Endothelial cell of umbilical vein (primary cell): ENCODE data around the gene DPM2. TPM values are rescaled to one million over a fixed set of nuclear protein-coding genes. Genes with fewer than 3 reads are reported as not detected.
A peak's percentile ranks its signal among the peaks of the same experiment; 100 is the strongest.

ENCODE experiments used
- BruUV-seq: library from RNA; stranded (reverse); fragments of 400-500 nt; replicated peaks from 2 replicates; lab custom pipeline; 2021; lab: Mats Ljungman, UMichigan
- CTCF ChIA-PET: fragments of 300-600, 350-600 bp; sonication (Branson Sonifier 250); formaldehyde crosslinking; loops from one replicate; lab custom pipeline; 2021; ENCODE audit warnings: antibody characterized with exemption, inconsistent platforms; lab: Charles Lee
- POLR2A ChIA-PET: fragments of 300-600, 350-600 bp; sonication (Branson Sonifier 250); formaldehyde crosslinking; loops from one replicate; lab custom pipeline; 2021; ENCODE audit warnings: antibody characterized with exemption, inconsistent platforms; lab: Charles Lee
- DNase-seq: peaks from one replicate; pipeline ENCODE4 v3.0.0-alpha.2; 2011; ENCODE audit warnings: low read depth, low spot score
- FAIRE-seq: peaks from 2 replicates; lab custom pipeline; 2011; peaks lifted over from hg19 to GRCh38; lab: Jason Lieb, UNC
- H2AFZ ChIP-seq: 2 replicates; pipeline ENCODE4 v1.6.0; 2012; ENCODE audit warnings: low read depth, low read length, control low read depth, inconsistent platforms
- H3K27ac ChIP-seq: 2 replicates; pipeline ENCODE4 v1.5.1; 2011; ENCODE audit warnings: low read depth, mild to moderate bottlenecking, control low read depth, low read length, moderate library complexity; ENCODE audit not compliant: insufficient read depth
- H3K27me3 ChIP-seq, 2 experiments: 2 replicates each; pipeline versions ENCODE4 v1.6.0 to v1.6.1; 2011; ENCODE audit warnings: low read length in 2 of 2, mixed read lengths in 1 of 2; ENCODE audit not compliant: control insufficient read depth in 2 of 2, insufficient read depth in 2 of 2
- H3K36me3 ChIP-seq, 2 experiments: 2 replicates in 1 of 2; 3 replicates in 1 of 2; pipeline ENCODE4 v1.5.1; 2011; ENCODE audit warnings: low read length in 2 of 2, mild to moderate bottlenecking in 1 of 2, moderate library complexity in 1 of 2; ENCODE audit not compliant: control insufficient read depth in 2 of 2, insufficient read depth in 2 of 2; ENCODE audit errors: extremely low read depth in 1 of 2
- H3K4me1 ChIP-seq: 3 replicates; pipeline ENCODE4 v1.5.1; 2011; ENCODE audit warnings: mild to moderate bottlenecking, low read length; ENCODE audit not compliant: control insufficient read depth, insufficient read depth; ENCODE audit errors: extremely low read depth
- H3K4me2 ChIP-seq: 2 replicates; pipeline ENCODE4 v1.6.1; 2011; ENCODE audit warnings: low read length, control low read depth, mixed read lengths; ENCODE audit not compliant: insufficient read depth
- H3K4me3 ChIP-seq, 3 experiments: fragments of 200-600 bp in 1 of 3; sonication (generic), shearing (Covaris generic) in 1 of 3; replicated peaks in 1 of 3; 2 replicates each; pipeline ENCODE4 v1.5.1; 2011 to 2016; ENCODE audit warnings: control low read depth in 3 of 3, low read length in 3 of 3, mild to moderate bottlenecking in 2 of 3, inconsistent platforms in 1 of 3, low read depth in 1 of 3, moderate library complexity in 1 of 3; ENCODE audit not compliant: insufficient read depth in 1 of 3
- H3K79me2 ChIP-seq: 2 replicates; pipeline ENCODE4 v1.6.0; 2012; ENCODE audit warnings: low read length, inconsistent platforms; ENCODE audit not compliant: control insufficient read depth, insufficient read depth
- H3K9ac ChIP-seq: replicated peaks from 2 replicates; pipeline ENCODE3; 2011; ENCODE audit warnings: low read length, control low read depth; ENCODE audit not compliant: insufficient read depth; ENCODE audit errors: extremely low read depth
- H3K9me1 ChIP-seq: replicated peaks from 3 replicates; pipeline ENCODE4 v1.6.0; 2011; ENCODE audit warnings: mild to moderate bottlenecking, low read length; ENCODE audit not compliant: control insufficient read depth, insufficient read depth; ENCODE audit errors: extremely low read depth
- H3K9me3 ChIP-seq: replicated peaks from 2 replicates; pipeline ENCODE4 v1.5.1; 2012; ENCODE audit warnings: low read length, inconsistent platforms; ENCODE audit not compliant: control insufficient read depth, insufficient read depth
- H4K20me1 ChIP-seq: replicated peaks from 2 replicates; pipeline ENCODE3; 2011; ENCODE audit warnings: mild to moderate bottlenecking, low read length; ENCODE audit not compliant: control insufficient read depth, insufficient read depth; ENCODE audit errors: extremely low read depth
- EZH2 ChIP-seq: IDR thresholded peaks from 2 replicates; pipeline ENCODE4 v1.6.1; 2012; ENCODE audit warnings: borderline replicate concordance, low read depth, mild to moderate bottlenecking, moderate library complexity, low read length, inconsistent platforms; ENCODE audit not compliant: severe bottlenecking
- FOS ChIP-seq: IDR thresholded peaks from 2 replicates; pipeline ENCODE4 v1.6.1; 2011; ENCODE audit warnings: mild to moderate bottlenecking, low read length, moderate library complexity, borderline replicate concordance; ENCODE audit not compliant: insufficient read depth
- GATA2 ChIP-seq: IDR thresholded peaks from 2 replicates; pipeline ENCODE4 v1.7.0; 2011; ENCODE audit warnings: low read depth, mild to moderate bottlenecking, moderate library complexity, mixed read lengths, low read length; ENCODE audit not compliant: insufficient read length, insufficient read depth
- JUN ChIP-seq: IDR thresholded peaks from 2 replicates; pipeline ENCODE4 v1.6.1; 2011; ENCODE audit warnings: borderline replicate concordance, low read depth; ENCODE audit not compliant: insufficient read length, insufficient read depth
- MYC ChIP-seq: IDR thresholded peaks from one replicate; pipeline ENCODE4 v1.6.1; 2011; ENCODE audit warnings: mild to moderate bottlenecking, low read depth, low read length
- POLR2A ChIP-seq: IDR thresholded peaks from 2 replicates; pipeline ENCODE4 v1.6.1; 2012; ENCODE audit warnings: low read depth, mild to moderate bottlenecking, control low read depth, low read length
- POLR2AphosphoS5 ChIP-seq: IDR thresholded peaks from 2 replicates; pipeline ENCODE4 v1.6.1; 2012; ENCODE audit warnings: low read depth, mild to moderate bottlenecking, control low read depth, low read length, moderate library complexity; ENCODE audit not compliant: insufficient read depth
- dilution Hi-C: fragments of 300-500 bp; cut with MboI; formaldehyde crosslinking; loops from one replicate; pipeline ENCODE4 v1.15.0; 2019; ENCODE audit warnings: low sequenced_read_pairs; ENCODE audit not compliant: extremely low pct_ligation_motif_present
- intact Hi-C: fragments of 100-400 bp; cut with micrococcal nuclease; formaldehyde crosslinking; loops from one replicate; pipeline ENCODE4 v1.10.0; 2022
- polyA plus RNA-seq, 4 experiments: library from polyadenylated mRNA; depleted of rRNA in 3 of 4; stranded (reverse) in 3 of 4; unstranded in 1 of 4; fragments of >200 nt; gene quantifications; 2 replicates each; pipeline versions ENCODE4 v1.2.1 to v1.2.3, GENCODE V29; 2011 to 2012; ENCODE audit warnings: missing spikeins in 1 of 4
- total RNA-seq: library from RNA; stranded (reverse); gene quantifications from 2 replicates; pipeline ENCODE4 v1.2.3, GENCODE V29; 2021
- TF ChIP-seq, protein P1 (sequence below), 2 donors: IDR thresholded peaks; 1 replicate in 1 of 2; 2 replicates in 1 of 2; pipeline ENCODE4 v1.5.1; 2011; ENCODE audit warnings: low read length in 2 of 2, mild to moderate bottlenecking in 2 of 2, moderate library complexity in 2 of 2, control low read depth in 1 of 2, inconsistent platforms in 1 of 2, low read depth in 1 of 2; ENCODE audit not compliant: insufficient read depth in 1 of 2; ENCODE audit errors: extremely low read depth in 1 of 2
- TF ChIP-seq, protein P2 (sequence below): IDR thresholded peaks from 2 replicates; pipeline ENCODE4 v1.6.1; 2011; ENCODE audit not compliant: insufficient read depth, insufficient read length

Gene DPM2
- total and polyA plus RNA-seq, 2 donors (not counting 3 experiments of a cell fraction or from before 2014, with no cell fraction given): 47.9 to 63.9 TPM

DNA sequence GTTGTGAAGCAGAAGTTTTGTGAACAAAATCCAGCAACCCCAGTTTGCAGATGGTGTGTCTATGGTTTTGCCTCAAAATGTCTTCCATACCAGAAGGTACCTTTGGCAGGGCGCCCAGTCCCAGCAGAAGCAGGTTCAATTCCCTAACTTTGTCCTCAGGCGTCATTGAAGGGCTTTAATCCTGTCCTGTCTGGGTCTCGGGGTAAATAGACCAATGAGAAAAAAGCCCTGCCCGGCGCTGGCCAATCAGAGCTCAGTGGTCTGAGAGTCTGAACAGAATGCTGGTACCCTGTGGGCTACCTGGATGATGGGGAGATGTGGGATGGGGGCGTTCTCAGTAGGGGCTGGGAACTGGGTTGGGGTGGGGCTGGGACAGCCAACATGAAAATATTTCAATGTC lies 14.6 kb downstream of the DPM2 start:
- Histone ChIP-seq H2AFZ (no peak overlapping the region), H3K9me3 (no peaks in the 10 kb centered on the region), H3K27me3 (peaks cover 3 to 6% of the 10 kb centered on the region in 2 experiments), H3K79me2 (no peaks in the 10 kb centered on the region), H3K4me3 (no peak overlapping the region), H3K27ac (no peak overlapping the region), H3K9me1 (no peaks in the 10 kb centered on the region), H3K4me2 (no peak overlapping the region), H4K20me1 (no peaks in the 10 kb centered on the region), H3K4me1 (peaks cover 15% of the 10 kb centered on the region), H3K9ac (no peak overlapping the region), H3K36me3 (no peaks in the 10 kb centered on the region)
- TF ChIP-seq, protein P1, sequence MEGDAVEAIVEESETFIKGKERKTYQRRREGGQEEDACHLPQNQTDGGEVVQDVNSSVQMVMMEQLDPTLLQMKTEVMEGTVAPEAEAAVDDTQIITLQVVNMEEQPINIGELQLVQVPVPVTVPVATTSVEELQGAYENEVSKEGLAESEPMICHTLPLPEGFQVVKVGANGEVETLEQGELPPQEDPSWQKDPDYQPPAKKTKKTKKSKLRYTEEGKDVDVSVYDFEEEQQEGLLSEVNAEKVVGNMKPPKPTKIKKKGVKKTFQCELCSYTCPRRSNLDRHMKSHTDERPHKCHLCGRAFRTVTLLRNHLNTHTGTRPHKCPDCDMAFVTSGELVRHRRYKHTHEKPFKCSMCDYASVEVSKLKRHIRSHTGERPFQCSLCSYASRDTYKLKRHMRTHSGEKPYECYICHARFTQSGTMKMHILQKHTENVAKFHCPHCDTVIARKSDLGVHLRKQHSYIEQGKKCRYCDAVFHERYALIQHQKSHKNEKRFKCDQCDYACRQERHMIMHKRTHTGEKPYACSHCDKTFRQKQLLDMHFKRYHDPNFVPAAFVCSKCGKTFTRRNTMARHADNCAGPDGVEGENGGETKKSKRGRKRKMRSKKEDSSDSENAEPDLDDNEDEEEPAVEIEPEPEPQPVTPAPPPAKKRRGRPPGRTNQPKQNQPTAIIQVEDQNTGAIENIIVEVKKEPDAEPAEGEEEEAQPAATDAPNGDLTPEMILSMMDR (IDR thresholded peaks at IDR 0.05; ENCODE audit: extremely low read depth in 1 of 2, insufficient read depth in 1 of 2, low read depth in 1 of 2, low read length in 2 of 2): no peak
- TF ChIP-seq POLR2AphosphoS5 (no peak), MYC (no peak), POLR2A (no peak), EZH2 (no peak), FOS (no peak), JUN (no peak), GATA2 (no peak)
- TF ChIP-seq, protein P2, sequence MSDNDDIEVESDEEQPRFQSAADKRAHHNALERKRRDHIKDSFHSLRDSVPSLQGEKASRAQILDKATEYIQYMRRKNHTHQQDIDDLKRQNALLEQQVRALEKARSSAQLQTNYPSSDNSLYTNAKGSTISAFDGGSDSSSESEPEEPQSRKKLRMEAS: no peak
- no TSS peak for BruUV-seq
- intact Hi-C loops (no loop called here), dilution Hi-C loops (no loop called here)
- no peak for DNase-seq
- FAIRE-seq: peak; percentile 38
- ChIA-PET POLR2A (no interaction called here), CTCF (interaction anchor here (0.6 to 4.5 kb wide), 7 partner anchors 20 to 333 kb away, joined by 3 to 38 read pairs (median 4); partner anchors contain the start of genes ENG and TOR2A)
